ENCODE measurements around the gene RPS27.

RPS27 gene

GRCh38 chr1:153990468-153991150 is at the start of gene RPS27:
Gene RPS27 (plus strand): TSS chr1:153990762. CDS start chr1:153990797, 35 bp downstream.
- peak; percentile 95 for DNase-seq (ENCODE audit: low spot score)
- FAIRE-seq, result peak; percentile 17

- DNase-seq (ENCODE audit: low spot score) (no peak), FAIRE-seq (no peak)
Observed at GRCh38 chr1:153941826-153942725, 48.5 kb upstream of the RPS27 start.

GRCh38 chr1:153942766-153943549 is 47.6 kb upstream of the RPS27 start:
- no peak for DNase-seq (ENCODE audit: low spot score)
- FAIRE-seq, result peak; percentile 40

GRCh38 chr1:153944005-153944826 is 46.3 kb upstream of the RPS27 start:
- FAIRE-seq (no peak), DNase-seq (ENCODE audit: low spot score) (no peak)

GRCh38 chr1:153944827-153945117 is 45.8 kb upstream of the RPS27 start:
- FAIRE-seq (no peak), DNase-seq (ENCODE audit: low spot score) (no peak)

- DNase-seq (ENCODE audit: low spot score) (no peak), FAIRE-seq (no peak)
Observed at GRCh38 chr1:153945131-153945794, 45.3 kb upstream of the RPS27 start.

- DNase-seq (ENCODE audit: low spot score), result peak; percentile 71
- no peak for FAIRE-seq
Observed at GRCh38 chr1:153945795-153946621, 44.6 kb upstream of the RPS27 start.

- peak; percentile 23 for FAIRE-seq
- DNase-seq (ENCODE audit: low spot score), result peak; percentile 96
Observed at GRCh38 chr1:153946622-153947241, 43.8 kb upstream of the RPS27 start, which contains the start of gene DENND4B. Gene DENND4B (minus strand): TSS chr1:153946718. CDS start chr1:153944374, 2,344 bp downstream.

- FAIRE-seq (no peak), DNase-seq (ENCODE audit: low spot score) (no peak)
Observed at GRCh38 chr1:153951183-153951582, 39.4 kb upstream of the RPS27 start.

- FAIRE-seq, result no peak
- no peak for DNase-seq (ENCODE audit: low spot score)
Observed at GRCh38 chr1:153951801-153952200, 38.8 kb upstream of the RPS27 start.

GRCh38 chr1:153953859-153954365 is 36.6 kb upstream of the RPS27 start:
- no peak for DNase-seq (ENCODE audit: low spot score)
- FAIRE-seq, result no peak

- FAIRE-seq, result no peak
- DNase-seq (ENCODE audit: low spot score), result no peak
Observed at GRCh38 chr1:153954826-153955225, 35.7 kb upstream of the RPS27 start.

- FAIRE-seq, result no peak
- no peak for DNase-seq (ENCODE audit: low spot score)
Observed at GRCh38 chr1:153956997-153957715, 33.4 kb upstream of the RPS27 start.

GRCh38 chr1:153957744-153958110 is 32.8 kb upstream of the RPS27 start:
- FAIRE-seq (no peak), DNase-seq (ENCODE audit: low spot score) (no peak)

GRCh38 chr1:153958111-153958960 is 32.2 kb upstream of the RPS27 start, which contains the start of gene CRTC2:
Gene CRTC2 (minus strand): TSS chr1:153958612. CDS start chr1:153958497, 115 bp downstream.
- DNase-seq (ENCODE audit: low spot score) (peak; percentile 96), FAIRE-seq (peak; percentile 77)

GRCh38 chr1:153958961-153959260 is 31.7 kb upstream of the RPS27 start:
- no peak for DNase-seq (ENCODE audit: low spot score)
- no peak for FAIRE-seq

GRCh38 chr1:153959454-153959853 is 31.1 kb upstream of the RPS27 start:
- FAIRE-seq (no peak), DNase-seq (ENCODE audit: low spot score) (no peak)
